HG03097 (cell line): Measurements from ENCODE around the gene ERBIN.
"Not testable (repeated sequence)": the region's sequence is repeated elsewhere in the genome, so short reads cannot be mapped to it uniquely, and the experiment has no call there.

Experiments
- ATAC-seq: cut with Tn5 transposase; IDR thresholded peaks from one replicate; pipeline ENCODE4 v1.9.1; 2021; ENCODE audit not compliant: unreplicated experiment, low FRiP score

The ERBIN gene, protein sequence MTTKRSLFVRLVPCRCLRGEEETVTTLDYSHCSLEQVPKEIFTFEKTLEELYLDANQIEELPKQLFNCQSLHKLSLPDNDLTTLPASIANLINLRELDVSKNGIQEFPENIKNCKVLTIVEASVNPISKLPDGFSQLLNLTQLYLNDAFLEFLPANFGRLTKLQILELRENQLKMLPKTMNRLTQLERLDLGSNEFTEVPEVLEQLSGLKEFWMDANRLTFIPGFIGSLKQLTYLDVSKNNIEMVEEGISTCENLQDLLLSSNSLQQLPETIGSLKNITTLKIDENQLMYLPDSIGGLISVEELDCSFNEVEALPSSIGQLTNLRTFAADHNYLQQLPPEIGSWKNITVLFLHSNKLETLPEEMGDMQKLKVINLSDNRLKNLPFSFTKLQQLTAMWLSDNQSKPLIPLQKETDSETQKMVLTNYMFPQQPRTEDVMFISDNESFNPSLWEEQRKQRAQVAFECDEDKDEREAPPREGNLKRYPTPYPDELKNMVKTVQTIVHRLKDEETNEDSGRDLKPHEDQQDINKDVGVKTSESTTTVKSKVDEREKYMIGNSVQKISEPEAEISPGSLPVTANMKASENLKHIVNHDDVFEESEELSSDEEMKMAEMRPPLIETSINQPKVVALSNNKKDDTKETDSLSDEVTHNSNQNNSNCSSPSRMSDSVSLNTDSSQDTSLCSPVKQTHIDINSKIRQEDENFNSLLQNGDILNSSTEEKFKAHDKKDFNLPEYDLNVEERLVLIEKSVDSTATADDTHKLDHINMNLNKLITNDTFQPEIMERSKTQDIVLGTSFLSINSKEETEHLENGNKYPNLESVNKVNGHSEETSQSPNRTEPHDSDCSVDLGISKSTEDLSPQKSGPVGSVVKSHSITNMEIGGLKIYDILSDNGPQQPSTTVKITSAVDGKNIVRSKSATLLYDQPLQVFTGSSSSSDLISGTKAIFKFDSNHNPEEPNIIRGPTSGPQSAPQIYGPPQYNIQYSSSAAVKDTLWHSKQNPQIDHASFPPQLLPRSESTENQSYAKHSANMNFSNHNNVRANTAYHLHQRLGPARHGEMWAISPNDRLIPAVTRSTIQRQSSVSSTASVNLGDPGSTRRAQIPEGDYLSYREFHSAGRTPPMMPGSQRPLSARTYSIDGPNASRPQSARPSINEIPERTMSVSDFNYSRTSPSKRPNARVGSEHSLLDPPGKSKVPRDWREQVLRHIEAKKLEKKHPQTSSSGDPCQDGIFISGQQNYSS (N-terminal part only)

GRCh38 chr5:65926276-65926783 lies at the start of gene ERBIN:
ERBIN (plus strand) TSS chr5:65926575; CDS start chr5:65992719, 66,144 bp downstream.
- ATAC-seq, result peak; percentile 27

DNA sequence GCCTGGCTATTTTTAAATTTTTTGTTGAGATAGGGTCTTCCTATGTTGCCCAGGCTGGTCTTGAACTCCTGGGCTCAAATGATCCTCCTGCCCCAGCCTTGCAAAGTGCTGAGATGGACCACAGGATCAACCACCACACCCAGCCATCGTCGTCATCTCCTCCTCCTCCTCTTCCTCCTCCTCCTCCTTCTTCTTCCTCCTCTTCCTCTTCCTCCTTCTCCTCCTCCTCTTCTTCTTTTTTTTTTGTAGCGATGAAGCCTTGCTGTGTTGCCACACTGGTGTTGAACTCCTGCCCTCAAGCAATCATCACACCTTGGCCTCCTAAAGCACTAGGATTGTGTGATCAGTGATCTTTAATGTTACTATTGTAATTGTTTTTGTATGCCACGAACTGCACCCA lies 49.4 kb upstream of the ERBIN start:
- ATAC-seq, result no peak

DNA sequence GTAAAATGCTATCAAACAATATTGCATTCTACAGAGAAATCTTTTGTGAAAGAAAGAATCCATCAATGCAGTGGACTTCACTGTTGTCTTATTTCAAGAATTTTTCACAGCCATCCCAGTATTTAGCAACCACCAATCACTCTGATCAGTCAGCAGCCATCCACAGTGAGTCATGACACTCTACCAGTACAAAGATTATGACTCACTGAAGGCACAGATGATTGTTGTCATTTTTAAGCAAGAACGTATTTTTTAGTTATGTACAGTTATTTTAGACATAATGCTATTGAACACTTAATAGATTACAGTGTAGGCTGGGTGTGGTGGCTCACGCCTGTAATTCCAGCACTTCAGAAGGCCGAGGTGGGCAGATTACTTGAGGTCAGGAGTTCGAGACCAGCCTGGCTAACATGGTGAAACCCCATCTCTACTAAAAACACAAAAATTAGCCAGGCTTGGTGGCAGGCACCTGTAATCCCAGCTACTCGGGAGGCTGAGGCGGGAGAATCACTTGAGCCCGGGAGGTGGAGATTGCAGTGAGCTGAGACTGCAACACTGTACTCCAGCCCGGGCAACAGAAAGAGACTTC lies 46.6 kb upstream of the ERBIN start:
- not testable (repeated sequence) for ATAC-seq

- no peak for ATAC-seq
Observed at GRCh38 chr5:65880496-65881072, 45.8 kb upstream of the ERBIN start.

DNA sequence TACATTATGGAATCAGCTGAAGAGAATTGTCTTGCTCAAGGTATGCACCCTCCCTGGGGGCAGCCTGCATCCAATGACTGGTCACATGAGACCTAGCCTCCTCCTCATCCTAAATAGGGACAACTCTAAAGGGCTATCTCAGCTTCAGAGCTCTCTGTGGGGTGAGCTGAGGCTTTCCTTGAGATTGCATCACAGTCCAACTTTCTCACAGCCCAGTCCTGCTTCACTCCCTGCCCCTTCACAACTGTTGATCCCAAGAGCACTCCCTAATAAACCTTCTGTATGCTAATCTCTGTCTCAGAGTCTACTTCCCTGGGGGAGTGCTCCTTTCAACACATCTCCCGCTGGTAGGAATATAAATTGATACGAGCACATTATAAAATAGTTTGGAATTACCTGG lies 44.1 kb upstream of the ERBIN start:
- no peak for ATAC-seq

GRCh38 chr5:65883461-65883860 lies 42.9 kb upstream of the ERBIN start:
- ATAC-seq, result no peak

DNA sequence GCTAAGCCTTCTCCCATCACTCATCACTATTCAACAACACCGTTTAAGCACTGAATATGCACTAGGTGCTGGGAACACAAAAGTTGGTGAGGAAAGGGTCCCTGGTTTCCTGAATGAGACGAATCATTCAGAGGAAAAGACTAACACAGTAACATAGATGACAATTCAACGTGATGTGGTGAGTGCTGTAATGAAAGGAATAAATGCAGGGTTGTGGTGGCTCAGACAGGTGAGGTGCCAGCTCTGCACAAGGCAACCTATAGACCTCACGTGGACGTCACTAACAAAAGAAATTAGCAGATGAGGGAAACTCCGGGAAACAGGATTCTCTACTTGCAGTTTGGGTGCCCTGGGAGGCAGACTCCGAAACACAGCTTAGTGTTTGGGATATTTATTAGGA lies 40.0 kb upstream of the ERBIN start:
- no peak for ATAC-seq

DNA sequence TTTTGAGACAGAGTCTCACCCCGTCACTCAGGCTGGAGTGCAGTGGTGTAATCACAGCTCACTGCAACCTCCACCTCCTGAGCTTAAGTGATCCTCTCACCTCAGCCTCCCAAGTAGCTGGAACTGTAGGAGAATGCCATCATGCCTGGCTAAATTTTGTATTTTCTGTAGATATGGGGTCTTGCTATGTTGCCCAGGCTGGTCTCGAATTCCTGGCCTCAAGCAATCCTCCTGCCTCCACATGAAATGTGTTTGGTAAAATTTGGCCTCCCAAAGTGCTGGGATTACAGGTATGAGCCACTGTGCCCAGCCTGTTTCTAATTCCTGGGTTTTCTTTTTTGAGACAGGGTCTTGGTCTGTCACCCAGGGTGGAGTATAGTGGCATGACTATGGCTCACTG lies 34.4 kb upstream of the ERBIN start:
- ATAC-seq, result not testable (repeated sequence)

GRCh38 chr5:65892801-65893200 lies 33.6 kb upstream of the ERBIN start:
- ATAC-seq, result no peak

- no peak for ATAC-seq
Observed at GRCh38 chr5:65893749-65894430, 32.5 kb upstream of the ERBIN start.

DNA sequence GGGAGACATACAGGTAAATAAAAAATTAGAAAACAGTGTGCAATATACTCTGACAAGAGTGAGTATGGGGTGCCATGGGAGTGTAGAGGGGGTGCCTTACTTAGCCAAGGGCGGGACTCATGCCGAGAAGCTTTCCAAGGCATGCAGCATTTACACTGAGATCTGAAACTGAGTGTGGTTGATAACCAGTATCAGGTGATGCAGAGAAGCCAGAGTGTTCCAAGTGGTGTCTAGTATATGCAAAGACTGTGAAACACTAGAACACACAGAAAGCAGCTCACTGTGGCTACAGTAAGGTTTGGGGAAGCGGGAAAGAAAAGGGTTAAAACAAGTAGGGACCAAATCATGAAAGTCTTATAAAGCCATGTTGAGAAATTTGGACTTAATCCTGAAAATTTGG lies 30.5 kb upstream of the ERBIN start:
- no peak for ATAC-seq

DNA sequence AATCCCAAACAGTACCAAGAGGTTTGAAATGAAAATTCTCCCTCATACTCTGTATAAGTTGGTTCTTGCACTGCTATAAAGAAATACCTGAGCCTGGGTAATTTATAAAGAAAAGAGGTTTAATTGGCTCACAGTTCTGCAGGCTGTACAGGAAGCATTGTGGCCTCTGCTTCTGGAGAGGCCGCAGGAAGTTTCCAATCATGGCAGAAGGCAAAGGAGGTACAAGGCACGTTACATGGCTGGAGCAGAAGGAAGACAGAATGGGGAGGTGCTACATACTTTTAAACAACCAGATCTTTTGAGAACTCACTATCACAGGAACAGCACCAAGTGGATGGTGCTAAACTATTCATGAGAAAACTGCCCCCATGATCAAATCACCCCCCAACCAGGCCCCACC lies 25.6 kb upstream of the ERBIN start:
- ATAC-seq, result no peak

- ATAC-seq, result no peak
Observed at GRCh38 chr5:65902104-65902503, 24.3 kb upstream of the ERBIN start.

GRCh38 chr5:65903581-65903980 lies 22.8 kb upstream of the ERBIN start:
- no peak for ATAC-seq

- ATAC-seq, result no peak
Observed at GRCh38 chr5:65906256-65906655, 20.1 kb upstream of the ERBIN start.

- ATAC-seq, result no peak
Observed at GRCh38 chr5:65907135-65907534, 19.2 kb upstream of the ERBIN start.

DNA sequence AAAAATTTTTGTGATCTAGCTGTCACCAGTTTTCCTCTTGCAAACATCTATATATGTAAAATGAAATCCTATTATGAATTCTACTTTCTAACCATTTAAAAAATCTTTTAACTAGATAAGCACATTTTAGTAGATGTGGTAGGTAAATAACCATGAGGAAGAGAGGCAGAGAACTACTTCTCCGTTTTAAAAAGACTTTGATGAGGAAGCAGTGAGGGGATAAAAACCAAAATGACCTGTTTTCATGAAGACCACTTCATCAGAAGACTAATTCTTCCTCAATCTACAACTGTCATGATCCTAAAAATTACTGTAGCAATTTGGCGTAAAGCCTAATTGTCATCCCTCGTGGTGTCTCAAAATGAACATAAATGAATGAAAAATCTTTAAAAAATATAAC lies 15.7 kb upstream of the ERBIN start:
- no peak for ATAC-seq

DNA sequence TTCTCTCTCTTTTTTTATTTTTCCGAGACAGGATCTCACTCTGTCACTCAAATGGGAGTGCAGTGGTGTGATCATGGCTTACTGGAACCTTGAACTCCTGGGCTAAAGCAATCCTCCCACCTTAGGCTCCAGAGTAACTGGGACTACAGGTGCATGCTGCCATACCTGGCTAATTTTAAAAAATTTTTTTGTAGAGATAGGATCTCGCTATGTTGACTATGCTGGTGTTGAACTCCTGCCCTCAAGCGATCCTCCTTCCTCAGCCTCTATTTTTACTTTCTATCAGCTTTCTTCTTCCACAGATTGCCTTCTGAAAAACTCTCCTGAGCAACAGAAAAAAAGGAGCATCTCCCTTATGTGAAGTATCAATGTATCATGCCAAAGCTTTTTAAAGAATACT lies 14.1 kb upstream of the ERBIN start:
- ATAC-seq, result no peak

- ATAC-seq, result no peak
Observed at GRCh38 chr5:65913519-65913918, 12.9 kb upstream of the ERBIN start.
